GM12875 (cell line): ENCODE results near the gene PPFIA4.

Source experiments
- H3K4me3 ChIP-seq: one replicate; pipeline ENCODE4 v1.5.1; 2011; ENCODE audit warnings: low read depth, low read length, control low read depth
- CTCF ChIP-seq: IDR thresholded peaks from 2 replicates; pipeline ENCODE4 v1.5.1; 2011; ENCODE audit warnings: low read depth, mild to moderate bottlenecking, control low read depth, inconsistent platforms, low read length, moderate library complexity, borderline replicate concordance; ENCODE audit not compliant: insufficient read depth

PPFIA4 gene

DNA sequence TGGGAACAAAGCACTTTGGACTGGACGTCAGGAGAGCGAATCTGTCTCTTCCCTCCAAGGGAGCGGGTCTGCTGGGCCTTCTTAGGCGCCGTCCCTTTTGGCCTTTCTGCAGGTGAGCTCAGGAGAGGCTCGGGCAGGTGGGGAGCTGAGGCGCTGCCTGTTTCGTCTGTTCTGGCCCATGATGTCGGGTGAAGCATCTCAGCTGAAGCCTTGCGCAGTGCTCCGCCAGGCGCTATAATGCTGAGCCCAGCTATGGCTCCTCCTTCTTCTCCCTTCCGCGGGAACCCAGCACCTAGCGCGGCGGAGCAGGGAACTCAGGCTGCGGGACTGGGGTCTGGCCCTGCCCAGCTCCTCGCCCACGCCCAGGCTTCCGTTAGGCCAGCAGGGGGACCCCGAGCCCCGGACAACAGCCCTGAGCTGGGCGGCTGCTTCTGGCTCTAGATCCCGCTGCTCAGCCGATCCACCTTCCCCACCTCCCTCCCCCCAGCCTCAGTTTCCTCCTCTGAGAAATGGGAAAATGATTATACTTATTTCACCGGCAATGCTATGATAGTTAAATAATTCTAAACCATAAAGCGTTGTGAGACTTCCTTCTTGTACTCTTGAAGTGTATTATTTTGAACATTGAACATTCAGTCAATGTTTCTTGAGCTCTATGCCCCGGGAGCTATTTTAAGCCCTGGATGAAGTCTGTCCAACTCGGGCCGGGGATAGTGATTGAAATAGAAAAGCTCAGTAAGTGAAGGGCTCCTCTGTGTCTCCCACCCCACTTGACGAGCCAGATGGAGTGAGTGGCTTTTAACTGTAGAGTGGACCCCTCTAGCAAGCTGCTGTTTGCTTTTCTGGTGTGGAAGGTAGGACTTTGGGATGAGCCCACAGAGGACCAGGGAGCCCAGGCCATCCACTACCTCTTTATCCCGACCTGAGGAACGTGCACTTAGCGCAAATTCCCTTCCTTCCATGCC lies 91.6 kb downstream of the PPFIA4 start:
- no peak overlapping the region for H3K4me3 ChIP-seq
- peak; percentile 71 for TF ChIP-seq CTCF

GRCh38 chr1:203120325-203121153 lies 94.2 kb downstream of the PPFIA4 start:
- no peak overlapping the region for H3K4me3 ChIP-seq
- TF ChIP-seq CTCF = no peak

GRCh38 chr1:203121186-203122015 lies 95.1 kb downstream of the PPFIA4 start:
- no peak for TF ChIP-seq CTCF

GRCh38 chr1:203122159-203122558 lies 95.9 kb downstream of the PPFIA4 start:
- TF ChIP-seq CTCF = no peak

More at GRCh38 chr1:203121186-203122015, 95.1 kb downstream of the PPFIA4 start:
- H3K4me3 ChIP-seq = no peak overlapping the region

DNA sequence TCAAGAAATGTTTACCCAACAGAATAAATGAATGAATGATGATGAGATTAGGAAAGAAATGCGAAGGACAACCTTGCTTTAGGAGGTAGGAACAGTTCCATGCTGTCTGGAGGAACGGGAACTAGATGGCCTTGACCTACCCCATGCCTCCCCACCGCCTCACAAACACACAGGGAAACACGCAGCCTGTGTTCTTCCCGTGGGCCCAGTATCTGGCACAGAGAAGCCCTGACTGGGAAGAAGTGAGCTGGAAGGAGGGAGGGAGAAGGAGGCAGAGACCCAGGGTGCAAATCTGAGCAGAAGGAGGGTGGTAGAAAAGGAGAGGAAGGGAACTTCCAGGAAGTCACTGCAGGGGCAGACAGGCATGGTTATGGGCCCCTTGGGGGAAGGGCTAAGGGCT lies 97.7 kb downstream of the PPFIA4 start:
- TF ChIP-seq CTCF = no peak

More at GRCh38 chr1:203122159-203122558, 95.9 kb downstream of the PPFIA4 start:
- no peak overlapping the region for H3K4me3 ChIP-seq

DNA sequence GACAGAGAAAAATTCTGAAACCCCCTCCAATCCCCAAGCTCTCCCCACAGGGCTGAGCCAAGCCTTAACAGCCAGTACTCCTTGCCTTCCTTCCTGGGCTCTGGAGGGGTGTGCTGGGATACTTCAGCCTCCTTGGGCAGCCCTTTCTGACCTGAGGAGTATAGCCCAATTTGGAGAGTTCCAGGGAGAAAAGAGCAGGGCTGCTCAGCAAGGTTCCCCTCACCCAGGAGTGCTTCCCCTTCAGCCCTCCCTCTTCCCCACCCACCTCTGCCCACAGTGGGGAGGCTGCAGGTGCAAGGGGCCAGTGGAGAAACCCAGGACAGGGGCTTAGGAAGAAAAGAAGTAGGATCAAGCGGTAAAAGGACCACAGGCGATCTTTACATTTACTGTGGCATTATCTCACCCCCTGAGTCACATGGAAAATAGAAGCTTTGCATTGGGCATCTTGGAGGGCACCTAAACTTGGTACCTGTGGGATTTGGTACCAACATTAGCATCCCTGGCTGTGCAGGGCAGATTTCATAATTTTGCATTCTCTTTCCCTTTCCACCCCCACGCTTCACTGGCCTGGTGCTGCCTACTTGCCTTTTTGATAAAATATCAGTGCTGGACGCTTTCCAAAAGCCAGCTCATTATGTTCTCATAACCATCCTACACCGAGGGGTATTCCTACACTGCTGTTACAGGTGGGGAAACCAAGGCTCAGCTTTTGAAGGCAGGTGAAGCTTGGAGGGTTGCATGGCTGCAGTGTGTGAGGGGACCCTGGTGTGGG lies 98.4 kb downstream of the PPFIA4 start:
- no peak for TF ChIP-seq CTCF

More for the DNA sequence above, 97.7 kb downstream of the PPFIA4 start:
- no peak overlapping the region for H3K4me3 ChIP-seq

More for the DNA sequence above, 98.4 kb downstream of the PPFIA4 start:
- H3K4me3 ChIP-seq = no peak overlapping the region
